ENCODE measurements around the gene SLCO4C1.

Gene SLCO4C1

GRCh38 chr5:102290004-102290403, 6.1 kb downstream of the SLCO4C1 start:
- ATAC-seq (replicated peaks; ENCODE audit: extremely low read depth, poor library complexity, severe bottlenecking): no peak

GRCh38 chr5:102289251-102289899, 6.7 kb downstream of the SLCO4C1 start:
- no peaks in the 10 kb centered on the region for H3K9me3 Mint-ChIP-seq
- ATAC-seq (replicated peaks; ENCODE audit: extremely low read depth, poor library complexity, severe bottlenecking): no peak
- no peaks in the 10 kb centered on the region for H3K36me3 Mint-ChIP-seq (ENCODE audit: insufficient read depth)
- no peaks in the 10 kb centered on the region for H3K27me3 Mint-ChIP-seq
- peaks cover 3% of the 10 kb centered on the region for H3K4me1 Mint-ChIP-seq
- DNase-seq (ENCODE audit: low spot score in 2 of 2): no peak
- H3K27ac Mint-ChIP-seq (ENCODE audit: low read depth): no peak overlapping the region
- no peak overlapping the region for H3K4me3 Mint-ChIP-seq

More at GRCh38 chr5:102290004-102290403, 6.1 kb downstream of the SLCO4C1 start:
- Mint-ChIP-seq H3K4me1 (peaks cover 4% of the 10 kb centered on the region), H3K27me3 (no peaks in the 10 kb centered on the region), H3K36me3 (ENCODE audit: insufficient read depth) (no peaks in the 10 kb centered on the region), H3K27ac (ENCODE audit: low read depth) (no peak overlapping the region), H3K4me3 (no peak overlapping the region), H3K9me3 (no peaks in the 10 kb centered on the region)
- no peak for DNase-seq (ENCODE audit: low spot score in 2 of 2)

- peaks cover 9% of the 10 kb centered on the region for H3K4me1 Mint-ChIP-seq
- H3K9me3 Mint-ChIP-seq: no peaks in the 10 kb centered on the region
- DNase-seq (ENCODE audit: low spot score in 2 of 2) (no peak), ATAC-seq (replicated peaks; ENCODE audit: extremely low read depth, poor library complexity, severe bottlenecking) (no peak)
- no peaks in the 10 kb centered on the region for H3K27me3 Mint-ChIP-seq
- no peak overlapping the region for H3K4me3 Mint-ChIP-seq
- no peaks in the 10 kb centered on the region for H3K36me3 Mint-ChIP-seq (ENCODE audit: insufficient read depth)
- no peak overlapping the region for H3K27ac Mint-ChIP-seq (ENCODE audit: low read depth)
Observed at GRCh38 chr5:102288630-102289029, 7.5 kb downstream of the SLCO4C1 start.

GRCh38 chr5:102286476-102286875, 9.6 kb downstream of the SLCO4C1 start:
- Mint-ChIP-seq H3K27me3 (no peaks in the 10 kb centered on the region), H3K27ac (ENCODE audit: low read depth) (no peak overlapping the region), H3K4me1 (peaks cover 9% of the 10 kb centered on the region), H3K4me3 (no peak overlapping the region), H3K36me3 (ENCODE audit: insufficient read depth) (no peaks in the 10 kb centered on the region), H3K9me3 (no peaks in the 10 kb centered on the region)
- ATAC-seq (replicated peaks; ENCODE audit: extremely low read depth, poor library complexity, severe bottlenecking) (no peak), DNase-seq (ENCODE audit: low spot score in 2 of 2) (no peak)

GRCh38 chr5:102283102-102283797, 12.8 kb downstream of the SLCO4C1 start:
- Mint-ChIP-seq H3K27ac (ENCODE audit: low read depth) (no peak overlapping the region), H3K9me3 (no peaks in the 10 kb centered on the region), H3K27me3 (no peaks in the 10 kb centered on the region), H3K36me3 (ENCODE audit: insufficient read depth) (no peaks in the 10 kb centered on the region), H3K4me3 (no peak overlapping the region), H3K4me1 (peaks cover 12% of the 10 kb centered on the region)
- ATAC-seq (replicated peaks; ENCODE audit: extremely low read depth, poor library complexity, severe bottlenecking) (no peak), DNase-seq (ENCODE audit: low spot score in 2 of 2) (no peak)

- ATAC-seq (replicated peaks; ENCODE audit: extremely low read depth, poor library complexity, severe bottlenecking) (no peak), DNase-seq (ENCODE audit: low spot score in 2 of 2) (no peak)
- H3K36me3 Mint-ChIP-seq (ENCODE audit: insufficient read depth): no peaks in the 10 kb centered on the region
- peaks cover 28% of the 10 kb centered on the region for H3K4me1 Mint-ChIP-seq
- no peaks in the 10 kb centered on the region for H3K9me3 Mint-ChIP-seq
- H3K27ac Mint-ChIP-seq (ENCODE audit: low read depth): no peak overlapping the region
- peaks cover 9% of the 10 kb centered on the region for H3K27me3 Mint-ChIP-seq
- H3K4me3 Mint-ChIP-seq: no peak overlapping the region
Observed at GRCh38 chr5:102279711-102280110, 16.4 kb downstream of the SLCO4C1 start.

- ATAC-seq (replicated peaks; ENCODE audit: extremely low read depth, poor library complexity, severe bottlenecking) (no peak), DNase-seq (ENCODE audit: low spot score in 2 of 2) (no peak)
- H3K36me3 Mint-ChIP-seq (ENCODE audit: insufficient read depth): no peaks in the 10 kb centered on the region
- no peak overlapping the region for H3K4me3 Mint-ChIP-seq
- H3K4me1 Mint-ChIP-seq: peaks cover 19% of the 10 kb centered on the region
- H3K27me3 Mint-ChIP-seq: peaks cover 9% of the 10 kb centered on the region
- no peaks in the 10 kb centered on the region for H3K9me3 Mint-ChIP-seq
- no peak overlapping the region for H3K27ac Mint-ChIP-seq (ENCODE audit: low read depth)
Observed at GRCh38 chr5:102278231-102278630, 17.9 kb downstream of the SLCO4C1 start.

- Mint-ChIP-seq H3K36me3 (ENCODE audit: insufficient read depth) (no peaks in the 10 kb centered on the region), H3K9me3 (no peaks in the 10 kb centered on the region), H3K27me3 (peaks cover 9% of the 10 kb centered on the region), H3K4me1 (peaks cover 19% of the 10 kb centered on the region), H3K4me3 (no peak overlapping the region), H3K27ac (ENCODE audit: low read depth) (no peak overlapping the region)
- ATAC-seq (replicated peaks; ENCODE audit: extremely low read depth, poor library complexity, severe bottlenecking) (no peak), DNase-seq (ENCODE audit: low spot score in 2 of 2) (no peak)
Observed at GRCh38 chr5:102277144-102277543, 18.9 kb downstream of the SLCO4C1 start.

- ATAC-seq (replicated peaks; ENCODE audit: extremely low read depth, poor library complexity, severe bottlenecking) (no peak), DNase-seq (ENCODE audit: low spot score in 2 of 2) (no peak)
- H3K36me3 Mint-ChIP-seq (ENCODE audit: insufficient read depth): peaks cover 3% of the 10 kb centered on the region
- no peak overlapping the region for H3K4me3 Mint-ChIP-seq
- peaks cover 32% of the 10 kb centered on the region for H3K9me3 Mint-ChIP-seq
- H3K27me3 Mint-ChIP-seq: peaks cover 7% of the 10 kb centered on the region
- H3K4me1 Mint-ChIP-seq: peaks cover 5% of the 10 kb centered on the region
- no peak overlapping the region for H3K27ac Mint-ChIP-seq (ENCODE audit: low read depth)
Observed at GRCh38 chr5:102271759-102272158, 24.3 kb downstream of the SLCO4C1 start.

GRCh38 chr5:102270036-102270435, 26.0 kb downstream of the SLCO4C1 start:
- Mint-ChIP-seq H3K4me3 (no peak overlapping the region), H3K9me3 (peaks cover 32% of the 10 kb centered on the region), H3K36me3 (ENCODE audit: insufficient read depth) (peaks cover 3% of the 10 kb centered on the region), H3K4me1 (no peaks in the 10 kb centered on the region), H3K27ac (ENCODE audit: low read depth) (no peak overlapping the region), H3K27me3 (no peaks in the 10 kb centered on the region)
- ATAC-seq (replicated peaks; ENCODE audit: extremely low read depth, poor library complexity, severe bottlenecking) (no peak), DNase-seq (ENCODE audit: low spot score in 2 of 2) (no peak)

- H3K9me3 Mint-ChIP-seq: peaks cover 5% of the 10 kb centered on the region
- H3K4me1 Mint-ChIP-seq: no peaks in the 10 kb centered on the region
- no peak for DNase-seq (ENCODE audit: low spot score in 2 of 2)
- no peak overlapping the region for H3K27ac Mint-ChIP-seq (ENCODE audit: low read depth)
- peaks cover 2% of the 10 kb centered on the region for H3K36me3 Mint-ChIP-seq (ENCODE audit: insufficient read depth)
- no peak for ATAC-seq (replicated peaks; ENCODE audit: extremely low read depth, poor library complexity, severe bottlenecking)
- no peaks in the 10 kb centered on the region for H3K27me3 Mint-ChIP-seq
- H3K4me3 Mint-ChIP-seq: no peak overlapping the region
Observed at GRCh38 chr5:102262688-102263087, 33.4 kb downstream of the SLCO4C1 start.

- Mint-ChIP-seq H3K27ac (ENCODE audit: low read depth) (no peak overlapping the region), H3K36me3 (ENCODE audit: insufficient read depth) (peaks cover 2% of the 10 kb centered on the region), H3K4me1 (no peaks in the 10 kb centered on the region), H3K9me3 (no peaks in the 10 kb centered on the region), H3K4me3 (no peak overlapping the region), H3K27me3 (no peaks in the 10 kb centered on the region)
- DNase-seq (ENCODE audit: low spot score in 2 of 2) (no peak), ATAC-seq (replicated peaks; ENCODE audit: extremely low read depth, poor library complexity, severe bottlenecking) (no peak)
Observed at GRCh38 chr5:102249381-102249780, 46.7 kb downstream of the SLCO4C1 start.

- ATAC-seq (replicated peaks; ENCODE audit: extremely low read depth, poor library complexity, severe bottlenecking) (no peak), DNase-seq (ENCODE audit: low spot score in 2 of 2) (no peak)
- no peak overlapping the region for H3K4me3 Mint-ChIP-seq
- no peaks in the 10 kb centered on the region for H3K4me1 Mint-ChIP-seq
- H3K9me3 Mint-ChIP-seq: no peaks in the 10 kb centered on the region
- H3K27ac Mint-ChIP-seq (ENCODE audit: low read depth): no peak overlapping the region
- no peaks in the 10 kb centered on the region for H3K27me3 Mint-ChIP-seq
- peaks cover 1% of the 10 kb centered on the region for H3K36me3 Mint-ChIP-seq (ENCODE audit: insufficient read depth)
Observed at GRCh38 chr5:102243213-102243612, 52.9 kb downstream of the SLCO4C1 start.
